ENCODE data around the gene CYP27C1.
A peak's percentile ranks its signal among the peaks of the same experiment; 100 is the strongest.
"Not testable (repeated sequence)": the region's sequence is repeated elsewhere in the genome, so short reads cannot be mapped to it uniquely, and the experiment has no call there.

The CYP27C1 gene, protein sequence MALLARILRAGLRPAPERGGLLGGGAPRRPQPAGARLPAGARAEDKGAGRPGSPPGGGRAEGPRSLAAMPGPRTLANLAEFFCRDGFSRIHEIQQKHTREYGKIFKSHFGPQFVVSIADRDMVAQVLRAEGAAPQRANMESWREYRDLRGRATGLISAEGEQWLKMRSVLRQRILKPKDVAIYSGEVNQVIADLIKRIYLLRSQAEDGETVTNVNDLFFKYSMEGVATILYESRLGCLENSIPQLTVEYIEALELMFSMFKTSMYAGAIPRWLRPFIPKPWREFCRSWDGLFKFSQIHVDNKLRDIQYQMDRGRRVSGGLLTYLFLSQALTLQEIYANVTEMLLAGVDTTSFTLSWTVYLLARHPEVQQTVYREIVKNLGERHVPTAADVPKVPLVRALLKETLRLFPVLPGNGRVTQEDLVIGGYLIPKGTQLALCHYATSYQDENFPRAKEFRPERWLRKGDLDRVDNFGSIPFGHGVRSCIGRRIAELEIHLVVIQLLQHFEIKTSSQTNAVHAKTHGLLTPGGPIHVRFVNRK

DNA sequence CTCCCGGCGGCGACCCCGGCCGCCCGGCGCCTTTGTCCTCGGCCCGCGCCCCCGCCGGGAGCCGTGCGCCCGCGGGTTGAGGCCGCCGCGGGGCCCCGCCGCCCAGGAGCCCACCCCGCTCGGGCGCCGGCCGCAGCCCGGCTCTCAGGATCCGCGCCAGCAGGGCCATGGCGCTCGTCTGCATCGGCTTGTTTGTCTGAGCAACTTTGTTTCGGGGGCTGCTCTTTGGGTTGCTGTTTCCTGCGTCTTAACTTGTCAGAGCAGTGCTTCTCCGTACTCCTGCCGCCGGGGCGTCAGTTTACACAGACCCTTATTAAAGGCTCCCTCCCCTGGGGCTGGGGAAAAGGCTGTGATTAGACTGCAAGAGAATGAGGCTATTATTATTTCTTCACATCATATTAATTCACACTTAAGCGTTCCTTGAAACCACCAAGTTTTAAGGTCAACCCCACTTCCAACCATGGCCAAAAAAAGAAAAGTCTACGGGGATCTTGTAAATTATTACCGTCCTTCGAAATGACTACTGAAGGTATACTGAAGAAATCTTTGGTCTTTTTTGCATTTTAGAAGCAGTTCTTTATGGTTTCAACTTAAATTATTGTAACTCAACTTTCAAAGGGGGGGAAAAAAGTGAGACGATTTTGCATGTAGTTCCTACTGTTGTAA lies at the start of gene CYP27C1:
Gene CYP27C1 (minus strand): TSS at position 198 of the 666 bp plus-strand sequence. CDS start 29 bp downstream, at position 169.
- Histone ChIP-seq H3K36me3 (ENCODE audit: insufficient read depth, low read length) (no peaks in the 10 kb centered on the region), H3K27me3 (ENCODE audit: control insufficient read depth in 1 of 2, insufficient read depth in 2 of 2, low read length in 2 of 2) (peaks cover 18 to 27% of the 10 kb centered on the region in 2 donors), H3K4me1 (ENCODE audit: insufficient read depth, low read length) (peaks cover 10% of the 10 kb centered on the region), H3K27ac (ENCODE audit: low read depth, low read length) (no peak within 1 kb of the TSS), H3K4me3 (ENCODE audit: low read depth in 1 of 2, low read length in 2 of 2) (peak within 1 kb of the TSS; percentile 55 to 65), H3K9ac (ENCODE audit: low read length) (no peak within 1 kb of the TSS), H3K9me3 (ENCODE audit: low read length) (no peaks in the 10 kb centered on the region)

DNA sequence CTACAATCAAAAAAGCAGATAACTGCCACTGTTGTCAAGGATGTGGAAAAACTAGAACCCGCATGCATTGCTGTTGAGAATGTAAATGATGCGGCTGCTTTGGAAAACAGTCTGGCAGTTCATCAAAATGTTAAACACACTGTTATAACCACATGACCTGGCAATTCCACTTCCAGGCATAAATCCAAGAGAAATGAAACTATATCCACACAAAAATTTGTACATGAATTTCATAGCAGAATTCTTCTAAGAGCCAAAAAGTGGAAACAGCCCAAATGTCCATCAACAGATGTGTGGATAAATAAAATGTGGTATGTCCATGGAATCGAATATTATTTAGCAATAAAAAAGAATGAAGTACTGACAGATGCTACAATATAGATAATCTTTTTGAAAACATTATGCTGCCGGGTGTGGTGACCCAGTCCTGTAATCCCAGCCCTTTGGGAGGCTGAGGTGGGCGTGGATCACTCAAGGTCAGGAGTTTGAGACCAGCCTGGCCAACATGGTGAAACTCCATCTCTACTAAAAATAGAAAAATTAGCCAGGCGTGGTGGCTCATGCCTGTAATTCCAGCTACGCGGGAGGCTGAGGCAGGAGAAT lies 41.8 kb upstream of the CYP27C1 start:
- Histone ChIP-seq H3K36me3 (ENCODE audit: insufficient read depth, low read length) (peaks cover 40% of the 10 kb centered on the region), H3K9ac (ENCODE audit: low read length) (no peak overlapping the region), H3K27me3 (ENCODE audit: control insufficient read depth in 1 of 2, insufficient read depth in 2 of 2, low read length in 2 of 2) (no peaks in the 10 kb centered on the region), H3K4me3 (ENCODE audit: low read depth in 1 of 2, low read length in 2 of 2) (no peak overlapping the region), H3K27ac (ENCODE audit: low read depth, low read length) (no peak overlapping the region), H3K9me3 (ENCODE audit: low read length) (no peaks in the 10 kb centered on the region), H3K4me1 (ENCODE audit: insufficient read depth, low read length) (no peaks in the 10 kb centered on the region)

DNA sequence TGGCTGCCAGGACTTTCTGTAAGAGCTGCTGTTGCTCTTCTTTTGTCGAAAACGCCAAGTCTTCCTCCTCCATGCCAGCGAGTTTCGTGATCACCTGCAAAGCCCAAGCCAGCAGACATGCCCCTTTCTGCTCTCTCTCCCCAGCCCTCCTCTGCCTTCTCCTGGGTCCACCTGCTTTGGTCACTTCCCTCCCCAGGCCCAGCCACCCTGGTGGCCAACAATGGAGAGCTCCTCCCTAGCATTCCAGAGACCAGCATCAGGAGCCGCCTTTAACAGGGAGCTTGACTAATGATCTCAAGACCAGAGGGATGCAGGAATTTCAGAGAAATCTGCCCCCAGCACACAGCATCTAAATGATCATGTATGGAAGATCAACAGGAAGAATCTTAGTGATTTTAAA lies 39.3 kb upstream of the CYP27C1 start:
- Histone ChIP-seq H3K9ac (ENCODE audit: low read length) (no peak overlapping the region), H3K27ac (ENCODE audit: low read depth, low read length) (no peak overlapping the region), H3K27me3 (ENCODE audit: control insufficient read depth in 1 of 2, insufficient read depth in 2 of 2, low read length in 2 of 2) (no peaks in the 10 kb centered on the region), H3K9me3 (ENCODE audit: low read length) (no peaks in the 10 kb centered on the region), H3K4me3 (ENCODE audit: low read depth in 1 of 2, low read length in 2 of 2) (no peak overlapping the region), H3K36me3 (ENCODE audit: insufficient read depth, low read length) (peaks cover 44% of the 10 kb centered on the region), H3K4me1 (ENCODE audit: insufficient read depth, low read length) (no peaks in the 10 kb centered on the region)

DNA sequence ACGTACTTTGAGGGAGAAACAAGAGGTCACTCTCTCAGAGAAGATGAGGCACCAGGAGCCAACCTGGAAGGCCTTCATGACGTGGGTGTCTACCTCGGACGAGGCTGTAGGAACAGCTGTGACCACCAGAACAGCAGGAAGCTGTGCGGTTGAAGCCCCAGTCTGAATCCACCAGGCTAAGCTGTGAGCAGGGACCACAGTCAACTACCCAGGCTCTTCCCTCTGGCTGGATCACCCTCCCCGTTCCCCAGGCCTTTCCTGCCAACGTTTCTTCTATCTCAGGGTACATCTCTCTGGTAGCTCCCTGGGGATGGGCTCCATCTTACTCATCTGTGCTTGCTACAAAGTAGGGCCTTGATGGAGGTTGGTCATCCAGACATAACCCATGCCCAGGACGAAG lies 36.8 kb upstream of the CYP27C1 start:
- no peak overlapping the region for H3K27ac ChIP-seq (ENCODE audit: low read depth, low read length)
- H3K27me3 ChIP-seq (ENCODE audit: control insufficient read depth in 1 of 2, insufficient read depth in 2 of 2, low read length in 2 of 2) = no peaks in the 10 kb centered on the region
- no peak overlapping the region for H3K4me3 ChIP-seq (ENCODE audit: low read depth in 1 of 2, low read length in 2 of 2)
- peaks cover 44% of the 10 kb centered on the region for H3K36me3 ChIP-seq (ENCODE audit: insufficient read depth, low read length)
- H3K4me1 ChIP-seq (ENCODE audit: insufficient read depth, low read length) = no peaks in the 10 kb centered on the region
- H3K9me3 ChIP-seq (ENCODE audit: low read length) = no peaks in the 10 kb centered on the region
- H3K9ac ChIP-seq (ENCODE audit: low read length) = no peak overlapping the region

DNA sequence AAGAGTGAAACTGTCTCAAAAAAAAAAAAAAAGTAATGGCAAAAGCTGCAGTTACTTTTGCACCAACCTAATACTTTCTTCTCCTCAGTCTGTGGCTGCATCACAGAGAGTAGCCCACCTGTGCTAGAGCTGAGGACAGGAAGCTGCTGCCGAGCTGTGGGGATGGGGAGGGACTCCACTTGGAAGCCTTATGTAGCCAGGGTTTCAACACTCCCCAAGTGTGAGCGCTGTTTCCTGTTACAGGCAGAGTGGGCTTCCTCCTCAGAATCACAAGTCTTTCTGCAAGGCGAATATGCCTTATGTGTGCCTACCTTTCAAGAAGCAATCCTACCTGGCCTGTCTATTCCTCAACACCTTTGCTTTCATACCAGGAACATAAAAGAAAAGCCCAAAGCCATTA lies 36.3 kb upstream of the CYP27C1 start:
- no peaks in the 10 kb centered on the region for H3K4me1 ChIP-seq (ENCODE audit: insufficient read depth, low read length)
- H3K27ac ChIP-seq (ENCODE audit: low read depth, low read length) = no peak overlapping the region
- H3K9ac ChIP-seq (ENCODE audit: low read length) = no peak overlapping the region
- H3K4me3 ChIP-seq (ENCODE audit: low read depth in 1 of 2, low read length in 2 of 2) = no peak overlapping the region
- H3K9me3 ChIP-seq (ENCODE audit: low read length) = no peaks in the 10 kb centered on the region
- no peaks in the 10 kb centered on the region for H3K27me3 ChIP-seq (ENCODE audit: control insufficient read depth in 1 of 2, insufficient read depth in 2 of 2, low read length in 2 of 2)
- H3K36me3 ChIP-seq (ENCODE audit: insufficient read depth, low read length) = peaks cover 44% of the 10 kb centered on the region

DNA sequence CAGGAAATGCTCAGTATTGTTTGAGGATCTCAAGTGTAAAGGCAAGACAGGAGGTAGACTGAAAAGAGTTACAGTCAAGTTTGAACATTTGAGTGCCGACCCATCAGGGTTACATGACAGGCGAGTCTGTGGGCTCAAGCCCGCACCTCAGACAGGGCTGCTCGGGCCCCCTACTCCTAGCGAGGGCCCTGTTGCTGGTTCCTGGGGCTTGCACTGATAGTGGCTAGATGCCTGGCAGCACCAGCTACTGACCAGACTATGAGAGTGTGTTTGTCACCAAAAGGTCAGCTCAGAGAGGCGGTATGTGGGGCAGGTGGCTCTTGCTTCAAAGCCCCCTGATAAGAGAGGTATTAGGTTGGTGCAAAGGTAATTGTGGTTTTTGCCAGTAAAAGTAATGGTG lies 35.6 kb upstream of the CYP27C1 start:
- peaks cover 37% of the 10 kb centered on the region for H3K36me3 ChIP-seq (ENCODE audit: insufficient read depth, low read length)
- H3K9me3 ChIP-seq (ENCODE audit: low read length) = no peaks in the 10 kb centered on the region
- H3K27ac ChIP-seq (ENCODE audit: low read depth, low read length) = no peak overlapping the region

DNA sequence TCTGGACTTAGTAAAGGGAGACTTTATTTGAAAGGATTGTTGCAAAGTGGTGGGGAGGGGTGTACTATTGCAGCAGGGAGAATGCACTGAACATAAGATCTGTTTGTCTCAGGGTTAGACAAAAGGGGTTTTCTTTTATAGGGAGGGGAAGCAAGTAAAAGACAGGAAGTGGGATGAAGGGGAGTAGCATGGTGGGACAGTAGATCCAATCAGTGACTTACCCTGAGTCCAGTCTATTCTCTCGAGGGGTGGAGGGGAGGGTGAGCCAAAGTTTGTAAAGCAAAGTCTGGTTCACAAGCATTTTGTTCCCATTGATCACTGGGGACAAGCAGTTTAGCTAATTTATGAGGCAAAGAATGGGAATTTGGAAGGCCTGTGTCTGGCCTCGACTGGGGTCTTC lies 35.0 kb upstream of the CYP27C1 start:
- no peak overlapping the region for H3K27ac ChIP-seq (ENCODE audit: low read depth, low read length)
- H3K9ac ChIP-seq (ENCODE audit: low read length) = no peak overlapping the region
- H3K4me1 ChIP-seq (ENCODE audit: insufficient read depth, low read length) = no peaks in the 10 kb centered on the region
- no peaks in the 10 kb centered on the region for H3K9me3 ChIP-seq (ENCODE audit: low read length)
- H3K27me3 ChIP-seq (ENCODE audit: control insufficient read depth in 1 of 2, insufficient read depth in 2 of 2, low read length in 2 of 2) = no peaks in the 10 kb centered on the region
- H3K36me3 ChIP-seq (ENCODE audit: insufficient read depth, low read length) = peaks cover 31% of the 10 kb centered on the region
- no peak overlapping the region for H3K4me3 ChIP-seq (ENCODE audit: low read depth in 1 of 2, low read length in 2 of 2)

More for the DNA sequence above, 35.6 kb upstream of the CYP27C1 start:
- Histone ChIP-seq H3K9ac (ENCODE audit: low read length) (no peak overlapping the region), H3K27me3 (ENCODE audit: control insufficient read depth in 1 of 2, insufficient read depth in 2 of 2, low read length in 2 of 2) (no peaks in the 10 kb centered on the region), H3K4me3 (ENCODE audit: low read depth in 1 of 2, low read length in 2 of 2) (no peak overlapping the region), H3K4me1 (ENCODE audit: insufficient read depth, low read length) (no peaks in the 10 kb centered on the region)

DNA sequence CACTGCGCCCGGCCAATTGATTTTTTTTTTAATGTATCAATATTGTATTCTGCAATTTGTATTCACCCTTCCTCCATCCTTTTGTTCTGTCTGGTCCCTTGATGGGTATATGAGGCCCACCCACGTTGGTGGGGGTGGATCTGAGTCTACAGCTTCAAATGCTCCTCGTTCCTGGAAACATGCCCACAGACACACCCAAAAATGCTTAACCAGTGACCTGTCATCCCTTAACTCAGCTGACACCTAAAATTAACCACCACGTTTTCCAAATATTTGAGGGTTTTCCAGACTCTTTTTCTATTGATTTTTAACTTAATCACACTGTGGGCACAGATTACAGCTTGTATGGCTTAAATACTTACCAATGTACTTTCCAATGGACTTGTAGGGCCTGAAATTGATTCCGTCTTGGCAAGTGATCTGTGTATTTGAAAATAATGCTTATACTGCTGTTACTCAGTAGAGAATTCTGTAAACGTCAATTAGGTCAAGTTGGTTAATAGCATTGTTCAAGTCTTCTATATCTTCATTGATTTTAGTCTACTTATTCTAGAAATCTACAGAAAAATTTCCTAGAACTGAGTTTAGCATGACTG lies 34.4 kb upstream of the CYP27C1 start:
- H3K4me1 ChIP-seq (ENCODE audit: insufficient read depth, low read length) = no peaks in the 10 kb centered on the region
- no peak overlapping the region for H3K4me3 ChIP-seq (ENCODE audit: low read depth in 1 of 2, low read length in 2 of 2)
- no peak overlapping the region for H3K27ac ChIP-seq (ENCODE audit: low read depth, low read length)
- no peak overlapping the region for H3K9ac ChIP-seq (ENCODE audit: low read length)
- H3K9me3 ChIP-seq (ENCODE audit: low read length) = no peaks in the 10 kb centered on the region
- no peaks in the 10 kb centered on the region for H3K27me3 ChIP-seq (ENCODE audit: control insufficient read depth in 1 of 2, insufficient read depth in 2 of 2, low read length in 2 of 2)
- peaks cover 25% of the 10 kb centered on the region for H3K36me3 ChIP-seq (ENCODE audit: insufficient read depth, low read length)

DNA sequence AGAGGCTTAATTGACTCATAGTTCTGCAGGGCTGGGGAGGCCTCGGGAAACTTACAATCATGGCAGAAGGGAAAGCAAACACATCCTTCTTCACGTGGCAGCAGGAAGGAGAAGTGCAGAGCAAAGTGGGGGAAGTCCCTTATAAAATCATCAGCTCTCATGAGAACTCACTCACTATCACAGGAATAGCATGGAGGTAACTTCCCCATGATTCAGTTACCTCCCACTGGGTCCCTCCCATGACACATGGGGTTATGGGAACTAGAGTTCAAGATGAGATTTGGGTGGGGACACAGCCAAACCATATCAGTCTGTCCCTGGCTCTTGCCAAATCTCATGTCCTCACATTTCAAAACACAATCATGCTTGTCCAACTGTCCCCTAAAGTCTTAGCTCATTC lies 21.1 kb upstream of the CYP27C1 start:
- not testable (repeated sequence) for H3K4me3 ChIP-seq (ENCODE audit: low read depth in 1 of 2, low read length in 2 of 2); H3K27me3 ChIP-seq (ENCODE audit: control insufficient read depth in 1 of 2, insufficient read depth in 2 of 2, low read length in 2 of 2); H3K36me3 ChIP-seq (ENCODE audit: insufficient read depth, low read length); H3K9ac ChIP-seq (ENCODE audit: low read length); H3K4me1 ChIP-seq (ENCODE audit: insufficient read depth, low read length); H3K27ac ChIP-seq (ENCODE audit: low read depth, low read length); H3K9me3 ChIP-seq (ENCODE audit: low read length)

DNA sequence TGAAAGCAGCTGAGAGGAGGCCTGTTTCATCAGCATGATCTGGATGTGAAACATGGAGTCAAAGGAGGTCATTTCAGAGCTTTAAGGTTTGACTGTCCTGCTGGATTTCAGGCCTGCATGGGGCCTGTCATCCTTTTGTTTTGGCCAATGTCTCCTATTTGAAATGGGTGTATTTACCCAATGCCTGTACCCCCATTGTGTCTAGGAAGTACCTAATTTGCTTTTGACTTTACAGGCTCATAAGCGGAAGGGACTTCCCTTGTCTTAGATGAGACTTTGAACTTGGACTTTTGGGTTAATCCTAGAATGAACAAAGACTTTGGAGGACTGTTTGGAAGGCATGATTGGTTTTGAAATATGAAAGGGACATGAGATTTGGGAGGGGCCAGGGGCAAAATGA lies 19.3 kb upstream of the CYP27C1 start:
- Histone ChIP-seq H3K4me3 (ENCODE audit: low read depth in 1 of 2, low read length in 2 of 2) (no peak overlapping the region), H3K4me1 (ENCODE audit: insufficient read depth, low read length) (no peaks in the 10 kb centered on the region), H3K36me3 (ENCODE audit: insufficient read depth, low read length) (no peaks in the 10 kb centered on the region), H3K27ac (ENCODE audit: low read depth, low read length) (no peak overlapping the region), H3K9ac (ENCODE audit: low read length) (no peak overlapping the region), H3K27me3 (ENCODE audit: control insufficient read depth in 1 of 2, insufficient read depth in 2 of 2, low read length in 2 of 2) (no peaks in the 10 kb centered on the region), H3K9me3 (ENCODE audit: low read length) (no peaks in the 10 kb centered on the region)

DNA sequence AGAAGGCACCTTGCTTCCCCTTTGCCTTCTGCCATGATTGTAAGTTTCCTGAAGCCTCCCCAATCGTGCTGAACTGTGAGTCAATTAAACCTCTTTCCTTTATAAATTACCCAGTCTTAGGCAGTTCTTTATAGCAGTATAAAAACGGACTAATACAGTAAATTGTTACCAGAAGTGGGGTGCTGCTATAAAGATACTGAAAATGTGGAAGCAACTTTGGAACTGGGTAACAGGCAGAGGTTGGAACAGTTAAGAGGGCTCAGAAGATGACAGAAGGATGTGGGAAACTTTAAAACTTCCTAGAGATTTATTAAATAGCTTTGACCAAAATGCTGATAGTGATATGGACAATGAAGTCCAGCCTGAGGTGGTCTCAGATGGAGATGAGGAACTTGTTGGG lies 17.7 kb upstream of the CYP27C1 start:
- H3K27me3 ChIP-seq (ENCODE audit: control insufficient read depth in 1 of 2, insufficient read depth in 2 of 2, low read length in 2 of 2); H3K9me3 ChIP-seq (ENCODE audit: low read length); H3K9ac ChIP-seq (ENCODE audit: low read length); H3K36me3 ChIP-seq (ENCODE audit: insufficient read depth, low read length); H3K4me1 ChIP-seq (ENCODE audit: insufficient read depth, low read length); H3K4me3 ChIP-seq (ENCODE audit: low read depth in 1 of 2, low read length in 2 of 2); H3K27ac ChIP-seq (ENCODE audit: low read depth, low read length): not testable (repeated sequence)
